Thoracic aorta (tissue), 2 donors: Measurements from ENCODE around the gene SPCS3. TPM values are rescaled to one million over a fixed set of nuclear protein-coding genes. Genes with fewer than 3 reads are reported as not detected.

ENCODE experiments used
- ATAC-seq: fragments of 150-250 bp; one replicate; pipeline ENCODE4 v1.8.0; 2017; ENCODE audit warnings: low read depth; ENCODE audit not compliant: insufficient number of reproducible peaks, low FRiP score
- DNase-seq: peaks from one replicate; pipeline ENCODE4 v3.0.0-alpha.2; 2020; ENCODE audit warnings: low spot score
- H3K27ac ChIP-seq, 2 donors: fragments of 200-600 bp; sonication (generic); 1 replicate in 1 of 2; 2 replicates in 1 of 2; pipeline ENCODE4 v1.5.1; 2016; ENCODE audit warnings: mild to moderate bottlenecking in 2 of 2, moderate library complexity in 2 of 2
- H3K27me3 ChIP-seq: fragments of 200-600 bp; sonication (generic); replicated peaks from 2 replicates; pipeline ENCODE4 v1.6.0; 2016; ENCODE audit warnings: mild to moderate bottlenecking; ENCODE audit not compliant: insufficient read depth
- H3K36me3 ChIP-seq: fragments of 200-600 bp; sonication (generic); one replicate; pipeline ENCODE4 v1.5.1; 2016
- H3K4me1 ChIP-seq, 2 donors: fragments of 200-600 bp; sonication (generic); 1 replicate in 1 of 2; 2 replicates in 1 of 2; pipeline versions ENCODE4 v1.5.1 to v1.6.0; 2016; ENCODE audit warnings: low read depth in 2 of 2, mild to moderate bottlenecking in 1 of 2; ENCODE audit not compliant: control insufficient read depth in 1 of 2
- H3K4me3 ChIP-seq: fragments of 200-600 bp; sonication (generic); 2 replicates; pipeline ENCODE4 v1.5.1; 2016; ENCODE audit warnings: mild to moderate bottlenecking
- H3K9me3 ChIP-seq: fragments of 200-600 bp; sonication (generic); 2 replicates; pipeline ENCODE4 v1.5.1; 2016
- total RNA-seq, 2 donors: library from RNA; depleted of rRNA; stranded (reverse); fragments of >200 nt; gene quantifications; one replicate each; pipeline versions ENCODE4 v1.1.0 to v1.2.3, GENCODE V29; 2016
- TF ChIP-seq, protein P1 (sequence below): fragments of 200-600 bp; sonication (generic); IDR thresholded peaks from one replicate; pipeline ENCODE4 v1.5.1; 2019; ENCODE audit warnings: antibody characterized with exemption

SPCS3 gene
- total RNA-seq, 2 donors from 2014 or later: 74.1 to 88.4 TPM

DNA sequence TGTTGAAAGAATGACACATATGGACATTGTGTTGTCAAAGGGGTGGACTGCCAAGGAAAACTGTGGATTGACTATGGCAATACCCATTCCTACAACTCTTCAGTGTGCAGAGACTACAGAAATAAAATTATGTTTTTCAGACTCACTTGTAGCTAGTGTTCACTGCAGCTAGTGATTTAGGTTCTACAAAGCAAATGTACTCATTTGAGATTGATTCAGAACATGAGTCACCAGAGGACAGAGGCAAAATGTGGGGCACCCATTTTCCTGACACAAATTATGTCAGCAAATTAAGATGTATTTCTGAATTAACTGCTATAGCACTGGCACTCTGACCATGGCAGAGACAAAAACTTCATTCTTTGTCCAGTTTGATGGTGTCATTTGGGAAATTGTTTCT, 40.7 kb downstream of the SPCS3 start:
- DNase-seq (no peak), ATAC-seq (no peak)
- no peaks in the 10 kb centered on the region for H3K4me1 ChIP-seq
- no peak overlapping the region for H3K27ac ChIP-seq
- TF ChIP-seq, protein P1, sequence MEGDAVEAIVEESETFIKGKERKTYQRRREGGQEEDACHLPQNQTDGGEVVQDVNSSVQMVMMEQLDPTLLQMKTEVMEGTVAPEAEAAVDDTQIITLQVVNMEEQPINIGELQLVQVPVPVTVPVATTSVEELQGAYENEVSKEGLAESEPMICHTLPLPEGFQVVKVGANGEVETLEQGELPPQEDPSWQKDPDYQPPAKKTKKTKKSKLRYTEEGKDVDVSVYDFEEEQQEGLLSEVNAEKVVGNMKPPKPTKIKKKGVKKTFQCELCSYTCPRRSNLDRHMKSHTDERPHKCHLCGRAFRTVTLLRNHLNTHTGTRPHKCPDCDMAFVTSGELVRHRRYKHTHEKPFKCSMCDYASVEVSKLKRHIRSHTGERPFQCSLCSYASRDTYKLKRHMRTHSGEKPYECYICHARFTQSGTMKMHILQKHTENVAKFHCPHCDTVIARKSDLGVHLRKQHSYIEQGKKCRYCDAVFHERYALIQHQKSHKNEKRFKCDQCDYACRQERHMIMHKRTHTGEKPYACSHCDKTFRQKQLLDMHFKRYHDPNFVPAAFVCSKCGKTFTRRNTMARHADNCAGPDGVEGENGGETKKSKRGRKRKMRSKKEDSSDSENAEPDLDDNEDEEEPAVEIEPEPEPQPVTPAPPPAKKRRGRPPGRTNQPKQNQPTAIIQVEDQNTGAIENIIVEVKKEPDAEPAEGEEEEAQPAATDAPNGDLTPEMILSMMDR: no peak
- no peak overlapping the region for H3K4me3 ChIP-seq
- H3K9me3 ChIP-seq: no peaks in the 10 kb centered on the region
- H3K27me3 ChIP-seq: no peaks in the 10 kb centered on the region
- no peaks in the 10 kb centered on the region for H3K36me3 ChIP-seq

DNA sequence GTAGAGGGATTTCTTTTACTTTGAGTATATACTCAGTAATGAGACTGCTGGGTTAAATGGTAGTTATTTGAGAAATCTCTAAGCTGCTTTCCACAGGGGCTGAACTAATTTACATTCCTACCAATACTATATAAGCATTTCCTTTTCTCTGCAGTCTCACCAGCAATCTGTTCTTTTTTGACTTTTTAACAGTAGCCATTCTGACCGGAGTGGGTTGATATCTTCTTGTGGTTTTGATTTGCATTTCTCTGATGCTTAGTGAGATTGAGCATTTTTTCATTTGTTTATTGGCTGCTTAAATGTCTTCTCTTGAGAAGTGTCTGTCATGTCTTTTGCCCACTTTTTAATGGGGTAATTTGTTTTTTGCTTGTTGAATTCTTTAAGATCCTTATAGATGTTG, 43.3 kb downstream of the SPCS3 start:
- no peak for ATAC-seq
- Histone ChIP-seq H3K4me1 (no peaks in the 10 kb centered on the region), H3K27ac (no peak overlapping the region), H3K9me3 (no peaks in the 10 kb centered on the region), H3K36me3 (no peaks in the 10 kb centered on the region), H3K27me3 (no peaks in the 10 kb centered on the region), H3K4me3 (no peak overlapping the region)
- DNase-seq: no peak
- TF ChIP-seq, protein P1: no peak

DNA sequence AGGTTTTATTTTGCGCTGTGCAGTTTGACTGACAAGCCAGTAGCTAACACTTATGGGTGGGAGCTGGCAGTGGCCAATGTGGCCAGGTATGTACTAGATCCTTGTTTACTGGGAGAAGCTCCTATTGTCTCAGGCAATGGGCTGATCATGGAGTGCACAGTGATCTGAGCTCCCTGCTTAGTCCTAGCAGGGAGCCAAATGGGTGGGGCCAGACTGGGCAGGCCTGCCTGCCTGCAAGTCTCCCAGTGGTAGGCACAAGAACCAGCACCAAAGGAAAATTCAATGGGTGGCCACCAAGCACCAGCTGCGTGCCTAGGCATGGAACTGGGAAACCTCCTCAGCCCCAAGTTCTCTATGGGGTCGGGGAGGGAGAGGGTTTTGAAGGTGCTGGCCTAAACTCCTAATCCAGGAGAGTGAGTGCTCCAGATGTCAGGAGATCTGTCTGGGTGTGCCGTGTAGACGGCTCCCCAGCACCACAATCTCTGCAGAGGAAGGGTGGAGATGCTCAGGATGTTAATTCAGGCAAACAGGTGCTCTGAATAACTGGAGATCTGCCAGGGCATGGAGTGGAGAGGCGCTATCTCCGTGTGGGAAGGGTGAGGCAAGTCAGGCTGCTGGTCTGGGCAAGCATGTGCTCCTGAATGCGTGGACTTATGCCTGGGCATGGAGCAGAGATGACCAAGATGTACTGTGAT, 48.2 kb downstream of the SPCS3 start:
- Histone ChIP-seq H3K27me3 (no peaks in the 10 kb centered on the region), H3K9me3 (no peaks in the 10 kb centered on the region), H3K4me3 (no peak overlapping the region), H3K4me1 (no peaks in the 10 kb centered on the region), H3K36me3 (no peaks in the 10 kb centered on the region), H3K27ac (no peak overlapping the region)
- TF ChIP-seq, protein P1: no peak
- no peak for DNase-seq
- no peak for ATAC-seq

DNA sequence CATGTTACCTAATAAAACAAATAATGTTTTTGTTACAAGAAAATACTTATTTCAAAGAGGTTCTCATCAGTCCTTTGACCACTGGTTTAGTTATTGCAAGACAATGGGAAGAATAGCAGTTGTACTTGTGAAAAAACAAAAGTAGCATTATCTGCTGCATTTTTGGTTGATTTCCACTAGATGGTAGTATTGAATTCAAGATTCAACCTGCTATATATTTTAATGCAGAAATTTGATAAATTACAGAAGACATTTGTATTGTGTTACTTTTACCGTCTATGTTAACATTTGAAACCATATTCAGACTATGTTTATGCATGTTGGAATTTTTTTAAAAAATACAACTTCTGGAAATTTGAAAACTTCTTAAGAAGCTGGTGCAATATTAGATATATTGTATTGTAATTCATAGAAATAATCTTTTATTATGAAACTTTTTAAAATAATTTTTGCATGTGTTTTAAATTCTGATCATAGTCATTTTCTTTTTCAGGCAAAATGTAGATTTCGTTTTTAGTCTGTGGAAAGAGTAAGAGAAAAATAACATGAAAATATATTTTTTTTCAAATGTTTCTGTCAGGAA, 56.4 kb downstream of the SPCS3 start:
- H3K27ac ChIP-seq: no peak overlapping the region
- TF ChIP-seq, protein P1: peak; percentile 21
- DNase-seq (no peak), ATAC-seq (no peak)
- no peaks in the 10 kb centered on the region for H3K9me3 ChIP-seq
- H3K36me3 ChIP-seq: no peaks in the 10 kb centered on the region
- no peaks in the 10 kb centered on the region for H3K4me1 ChIP-seq
- H3K27me3 ChIP-seq: no peaks in the 10 kb centered on the region
- no peak overlapping the region for H3K4me3 ChIP-seq

DNA sequence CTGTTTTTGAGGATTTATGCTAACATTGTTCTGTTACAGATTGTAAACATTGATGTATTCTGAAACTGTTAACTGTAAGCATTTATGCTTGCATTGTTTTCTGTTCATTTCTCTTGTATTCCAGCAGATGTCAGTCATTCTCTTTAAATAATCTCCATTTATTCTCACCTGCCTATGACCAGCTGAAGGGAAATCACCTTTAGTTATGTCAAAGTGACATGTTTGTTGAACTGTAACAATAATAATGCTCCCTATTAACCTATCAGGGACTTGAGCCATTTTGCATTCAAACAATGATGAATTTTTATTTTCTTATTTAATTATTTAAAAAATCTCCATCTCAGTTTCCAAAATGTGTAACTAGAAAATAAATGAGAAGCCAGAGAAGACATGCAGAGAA, 58.0 kb downstream of the SPCS3 start:
- TF ChIP-seq, protein P1: no peak
- no peak overlapping the region for H3K27ac ChIP-seq
- H3K9me3 ChIP-seq: no peaks in the 10 kb centered on the region
- no peaks in the 10 kb centered on the region for H3K4me1 ChIP-seq
- ATAC-seq: no peak
- H3K27me3 ChIP-seq: no peaks in the 10 kb centered on the region
- no peak overlapping the region for H3K4me3 ChIP-seq
- H3K36me3 ChIP-seq: no peaks in the 10 kb centered on the region
- no peak for DNase-seq
